NCI-H526 treated with DMSO at 0.1 percent for 48 hours (cell line): ENCODE data around the gene KCNK4.

Experiments used
- DNase-seq: peaks from one replicate; lab custom pipeline; 2025; lab: John Stamatoyannopoulos, UW

Gene KCNK4

DNA sequence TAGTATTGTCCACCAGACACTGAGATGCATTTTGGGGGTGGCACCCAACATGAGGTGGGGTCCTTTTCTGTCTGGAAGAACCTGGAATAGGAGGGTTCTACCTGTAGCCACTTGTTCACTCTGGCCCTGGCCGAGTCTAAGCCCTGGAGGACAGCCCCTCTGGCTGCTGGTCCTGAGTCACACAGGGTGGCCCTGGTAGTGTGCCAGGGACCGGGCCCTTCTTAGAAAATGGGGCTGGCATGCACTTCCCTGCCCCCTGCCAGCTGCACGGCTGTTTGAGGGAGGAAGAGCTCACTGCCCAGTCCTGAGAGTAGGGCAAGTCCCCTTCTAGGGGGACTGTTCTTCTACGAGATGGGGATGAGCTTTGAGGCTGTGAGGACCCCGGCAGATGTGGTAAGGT is 37.6 kb upstream of the KCNK4 start:
- DNase-seq = no peak

DNA sequence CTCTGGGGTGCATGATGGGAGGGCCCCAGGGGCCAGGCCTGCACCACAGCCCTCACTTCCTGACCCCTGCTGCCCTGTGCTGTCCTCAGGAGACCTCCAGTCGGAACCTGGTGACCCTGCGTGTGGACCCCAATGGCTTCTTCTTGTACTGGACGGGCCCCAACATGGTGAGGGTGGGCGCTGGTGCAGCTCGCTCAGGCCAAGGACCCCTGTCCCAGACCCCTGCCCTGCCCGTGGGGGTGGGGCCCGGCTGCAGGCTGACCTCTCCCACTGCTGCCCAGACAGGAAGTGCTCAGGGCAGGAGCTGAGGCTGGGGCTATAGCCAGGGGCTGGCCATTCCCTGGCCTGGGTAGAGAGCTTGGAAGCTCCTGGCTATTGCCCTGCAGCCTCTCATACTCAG is 36.8 kb upstream of the KCNK4 start:
- DNase-seq = no peak

DNA sequence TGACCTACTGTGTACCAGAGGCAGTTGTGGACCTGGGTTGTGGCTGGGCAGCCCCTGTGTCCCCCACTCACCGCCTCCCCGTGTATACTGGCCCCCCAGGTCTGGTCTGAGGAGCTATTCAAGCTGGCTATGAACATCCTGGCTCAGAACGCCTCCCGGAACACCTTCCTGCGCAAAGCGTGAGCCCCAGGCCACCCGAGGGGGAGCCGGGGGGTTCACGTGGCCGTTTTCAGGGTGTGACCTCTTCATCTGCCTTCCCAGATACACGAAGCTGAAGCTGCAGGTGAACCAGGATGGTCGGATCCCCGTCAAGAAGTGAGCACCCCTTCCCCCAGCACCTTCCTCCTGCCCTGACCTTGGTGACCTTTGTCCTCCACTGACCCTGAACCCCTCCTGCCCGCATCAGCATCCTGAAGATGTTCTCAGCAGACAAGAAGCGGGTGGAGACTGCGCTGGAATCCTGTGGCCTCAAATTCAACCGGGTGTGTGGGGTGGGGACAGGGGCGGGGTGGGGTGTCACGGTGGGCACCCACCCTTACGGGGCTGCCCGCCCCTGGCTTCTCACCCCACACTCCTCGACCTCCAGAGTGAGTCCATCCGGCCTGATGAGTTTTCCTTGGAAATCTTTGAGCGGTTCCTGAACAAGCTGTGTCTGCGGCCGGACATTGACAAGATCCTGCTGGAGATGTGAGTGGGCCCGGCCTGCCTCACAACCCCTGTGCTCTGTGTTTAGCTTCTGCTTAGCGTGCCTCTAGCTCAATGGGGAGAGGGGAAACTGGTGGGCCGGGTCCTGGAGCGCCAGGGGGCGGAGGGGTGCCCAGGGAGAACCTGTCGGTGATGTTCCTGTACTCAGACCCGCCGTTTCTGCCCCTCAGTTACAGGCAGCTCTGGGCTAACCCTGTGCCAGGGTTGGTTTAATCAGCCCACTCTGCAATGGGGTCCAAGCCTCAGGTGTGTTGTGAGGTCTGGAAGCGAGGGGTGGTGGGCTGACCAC is 35.7 kb upstream of the KCNK4 start:
- DNase-seq = no peak

DNA sequence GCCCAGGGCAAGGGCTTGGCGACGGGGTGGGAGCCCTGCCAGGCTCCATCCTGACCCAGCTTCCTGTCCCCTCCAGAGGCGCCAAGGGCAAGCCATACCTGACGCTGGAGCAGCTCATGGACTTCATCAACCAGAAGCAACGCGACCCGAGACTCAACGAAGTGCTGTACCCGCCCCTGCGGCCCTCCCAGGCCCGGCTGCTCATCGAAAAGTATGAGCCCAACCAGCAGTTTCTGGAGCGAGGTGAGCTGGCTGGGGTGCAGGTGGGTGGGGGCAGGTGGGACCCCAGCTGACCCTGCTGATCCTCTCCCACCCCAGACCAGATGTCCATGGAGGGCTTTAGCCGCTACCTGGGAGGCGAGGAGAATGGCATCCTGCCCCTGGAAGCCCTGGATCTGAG is 34.8 kb upstream of the KCNK4 start:
- DNase-seq = no peak

DNA sequence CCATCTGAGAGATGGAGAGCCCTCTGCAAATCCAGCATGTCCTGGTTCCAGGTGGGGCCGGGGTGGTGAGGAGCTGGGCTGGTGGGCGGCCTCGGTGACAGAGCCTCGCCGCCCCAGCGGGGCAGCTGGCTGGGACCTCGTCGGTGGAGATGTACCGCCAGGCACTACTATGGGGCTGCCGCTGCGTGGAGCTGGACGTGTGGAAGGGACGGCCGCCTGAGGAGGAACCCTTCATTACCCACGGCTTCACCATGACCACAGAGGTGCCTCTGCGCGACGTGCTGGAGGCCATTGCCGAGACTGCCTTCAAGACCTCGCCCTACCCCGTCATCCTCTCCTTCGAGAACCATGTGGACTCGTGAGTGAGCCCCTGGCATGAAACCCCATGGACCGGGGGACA is 32.7 kb upstream of the KCNK4 start:
- DNase-seq = no peak

DNA sequence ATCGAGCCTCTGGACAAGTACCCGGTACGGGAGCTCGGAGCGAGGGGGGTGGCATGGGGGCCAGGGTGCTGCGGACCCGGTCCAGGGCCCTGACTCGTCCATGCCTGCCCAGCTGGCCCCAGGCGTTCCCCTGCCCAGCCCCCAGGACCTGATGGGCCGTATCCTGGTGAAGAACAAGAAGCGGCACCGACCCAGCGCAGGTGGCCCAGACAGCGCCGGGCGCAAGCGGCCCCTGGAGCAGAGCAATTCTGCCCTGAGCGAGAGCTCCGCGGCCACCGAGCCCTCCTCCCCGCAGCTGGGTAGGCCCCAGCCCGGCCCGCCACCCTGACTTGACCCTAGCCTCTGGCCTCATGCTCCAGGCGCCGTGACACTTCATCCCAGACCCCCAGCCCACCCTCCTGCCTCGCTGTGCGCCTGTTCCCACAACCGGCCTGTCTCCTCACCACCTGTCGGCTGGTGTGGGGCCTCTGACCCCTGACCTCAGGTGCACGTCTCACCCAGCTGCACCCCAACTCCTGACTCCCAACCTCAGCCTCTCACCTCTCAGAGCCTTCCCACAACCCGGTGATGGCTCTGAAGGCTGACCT is 32.1 kb upstream of the KCNK4 start:
- no peak for DNase-seq

DNA sequence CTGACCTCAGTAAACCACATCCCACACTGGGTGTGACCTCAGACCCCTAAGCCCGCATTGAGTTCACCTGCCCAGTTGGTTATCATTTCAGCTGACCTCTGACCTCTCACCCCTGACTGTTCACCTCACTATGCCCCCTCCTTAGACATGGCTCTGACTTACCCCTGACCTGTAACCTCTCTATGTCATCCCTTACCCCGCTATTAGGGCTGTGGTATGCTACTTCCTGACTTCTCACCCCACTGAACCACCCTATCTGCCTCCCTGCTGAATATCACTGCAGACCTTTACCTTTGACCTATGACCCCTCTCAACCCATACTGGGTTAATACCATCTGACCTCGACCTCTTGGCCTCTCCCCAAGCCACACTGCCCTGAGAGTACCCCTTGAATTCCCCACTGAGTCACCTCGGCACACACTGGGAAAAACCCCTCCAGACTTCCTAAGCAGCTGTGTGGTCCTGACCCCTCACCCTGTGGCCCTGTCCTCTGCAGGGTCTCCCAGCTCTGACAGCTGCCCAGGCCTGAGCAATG is 31.5 kb upstream of the KCNK4 start:
- DNase-seq = no peak

DNA sequence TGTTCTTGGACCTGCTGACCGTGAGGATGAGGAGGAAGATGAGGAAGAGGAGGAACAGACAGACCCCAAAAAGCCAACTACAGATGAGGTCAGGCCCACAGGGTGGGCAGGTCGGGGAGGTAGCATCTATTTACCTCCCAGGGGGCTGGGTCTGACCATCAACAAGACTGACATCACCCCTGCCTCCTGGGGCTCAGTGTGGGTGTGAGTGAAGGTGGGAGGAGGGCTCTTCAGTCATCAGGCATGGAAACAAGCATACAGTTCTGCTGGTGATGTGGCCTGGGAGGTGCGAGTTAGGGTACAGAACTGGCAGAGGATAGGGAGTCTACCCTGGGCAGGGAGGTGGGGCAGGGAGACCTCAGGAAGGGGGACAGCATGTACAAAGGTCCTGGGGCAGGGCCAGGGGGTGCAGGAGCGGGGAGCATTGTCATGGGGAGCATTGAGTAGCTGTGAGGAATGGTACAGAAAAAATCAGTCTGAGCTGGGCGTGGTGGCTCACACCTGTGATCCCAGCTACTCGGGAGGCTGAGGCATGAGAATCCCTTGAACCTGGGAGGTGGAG is 30.9 kb upstream of the KCNK4 start:
- DNase-seq = no peak

DNA sequence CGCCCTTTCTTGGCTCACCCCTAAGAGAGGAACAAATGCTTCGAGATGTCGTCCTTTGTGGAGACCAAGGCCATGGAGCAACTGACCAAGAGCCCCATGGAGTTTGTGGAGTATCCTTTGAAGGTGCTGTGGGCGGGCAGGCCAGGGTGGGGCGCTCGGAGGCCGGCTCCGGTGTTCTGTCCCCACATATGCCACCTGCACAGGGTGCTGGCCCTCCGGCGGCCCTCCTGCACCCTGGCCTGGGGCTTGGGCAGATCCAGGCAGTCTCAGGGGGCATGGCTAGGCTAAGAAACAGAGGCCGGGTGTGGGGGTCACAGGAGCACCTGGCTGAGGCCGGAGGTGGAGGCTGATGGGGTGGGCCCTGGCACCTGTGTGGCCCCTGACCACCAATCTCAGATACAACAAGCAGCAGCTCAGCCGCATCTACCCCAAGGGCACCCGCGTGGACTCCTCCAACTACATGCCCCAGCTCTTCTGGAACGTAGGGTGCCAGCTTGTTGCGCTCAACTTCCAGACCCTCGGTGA is 29.5 kb upstream of the KCNK4 start:
- DNase-seq = no peak

DNA sequence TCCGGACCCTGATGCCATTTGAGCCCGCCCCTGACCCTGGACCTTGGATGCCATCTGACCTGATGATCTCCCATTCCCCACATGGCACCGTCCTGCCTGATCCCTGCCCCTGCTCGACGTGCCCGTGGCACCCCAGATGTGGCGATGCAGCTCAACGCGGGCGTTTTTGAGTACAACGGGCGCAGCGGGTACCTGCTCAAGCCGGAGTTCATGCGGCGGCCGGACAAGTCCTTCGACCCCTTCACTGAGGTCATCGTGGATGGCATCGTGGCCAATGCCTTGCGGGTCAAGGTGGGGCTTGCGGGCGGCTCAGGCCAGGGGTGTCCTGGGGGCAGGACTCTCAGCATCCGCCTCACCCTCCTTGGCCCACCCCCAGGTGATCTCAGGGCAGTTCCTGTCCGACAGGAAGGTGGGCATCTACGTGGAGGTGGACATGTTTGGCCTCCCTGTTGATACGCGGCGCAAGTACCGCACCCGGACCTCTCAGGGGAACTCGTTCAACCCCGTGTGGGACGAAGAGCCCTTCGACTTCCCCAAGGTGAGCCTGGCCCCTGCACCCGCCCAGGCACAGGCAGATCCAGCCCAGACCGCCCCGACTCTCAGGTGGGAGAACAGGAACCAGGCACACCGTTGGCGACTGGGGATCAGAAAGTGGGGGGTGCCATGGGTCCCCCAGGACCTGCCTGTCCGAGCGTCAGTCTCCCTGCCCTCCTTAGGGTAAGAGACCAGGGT is 28.7 kb upstream of the KCNK4 start:
- no peak for DNase-seq

DNA sequence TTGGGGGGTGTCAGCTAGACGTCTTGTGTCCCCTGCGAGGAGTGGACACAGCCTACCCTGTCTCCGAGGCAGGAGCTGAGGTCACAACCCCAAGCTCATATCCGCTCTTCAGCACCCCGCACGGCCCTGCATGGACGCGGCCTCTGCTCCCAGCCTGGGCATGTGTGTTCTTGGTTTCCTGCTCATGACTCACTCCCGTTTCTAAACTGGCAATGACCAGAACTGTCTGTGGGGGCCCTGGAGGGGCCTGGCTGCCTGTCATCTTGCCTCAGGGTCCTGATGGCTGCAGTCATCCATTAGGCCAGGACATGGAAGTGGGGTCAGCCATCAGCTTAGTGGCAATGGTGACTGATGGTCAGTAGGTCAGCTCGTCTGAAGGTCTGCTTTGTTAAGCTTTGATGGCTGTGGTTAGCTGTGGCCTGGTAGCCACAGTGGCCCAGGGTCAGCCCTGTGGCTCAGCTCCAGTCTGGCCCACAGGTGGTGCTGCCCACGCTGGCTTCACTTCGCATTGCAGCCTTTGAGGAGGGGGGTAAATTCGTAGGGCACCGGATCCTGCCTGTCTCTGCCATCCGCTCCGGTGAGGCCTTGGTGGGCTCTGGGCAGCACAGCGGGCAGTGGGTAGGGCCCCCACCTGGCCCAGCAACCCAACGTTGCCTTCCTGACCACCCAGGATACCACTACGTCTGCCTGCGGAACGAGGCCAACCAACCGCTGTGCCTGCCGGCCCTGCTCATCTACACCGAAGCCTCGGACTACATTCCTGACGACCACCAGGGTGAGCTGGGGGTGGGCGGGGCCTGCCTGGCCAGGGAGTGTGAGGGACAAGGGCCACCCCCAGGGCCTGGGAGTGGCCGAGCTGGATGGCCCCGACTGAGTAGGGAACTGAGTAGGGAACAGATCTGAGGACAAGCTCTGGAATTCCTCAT is 27.8 kb upstream of the KCNK4 start:
- DNase-seq = no peak

DNA sequence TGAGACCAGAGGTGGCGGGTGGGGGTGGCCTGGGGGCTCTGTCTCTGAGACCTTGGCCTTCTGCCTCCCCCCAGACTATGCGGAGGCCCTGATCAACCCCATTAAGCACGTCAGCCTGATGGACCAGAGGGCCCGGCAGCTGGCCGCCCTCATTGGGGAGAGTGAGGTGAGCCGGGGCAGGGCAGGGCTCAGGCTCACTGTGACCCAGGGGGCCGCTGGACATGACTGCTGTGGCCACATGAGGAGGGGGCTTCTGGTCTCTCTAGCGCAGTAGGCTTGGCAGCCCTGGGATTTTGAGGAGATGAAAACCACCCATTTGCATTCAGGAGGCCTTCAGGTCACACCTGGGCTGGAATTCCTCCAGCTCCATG is 27.2 kb upstream of the KCNK4 start:
- no peak for DNase-seq

DNA sequence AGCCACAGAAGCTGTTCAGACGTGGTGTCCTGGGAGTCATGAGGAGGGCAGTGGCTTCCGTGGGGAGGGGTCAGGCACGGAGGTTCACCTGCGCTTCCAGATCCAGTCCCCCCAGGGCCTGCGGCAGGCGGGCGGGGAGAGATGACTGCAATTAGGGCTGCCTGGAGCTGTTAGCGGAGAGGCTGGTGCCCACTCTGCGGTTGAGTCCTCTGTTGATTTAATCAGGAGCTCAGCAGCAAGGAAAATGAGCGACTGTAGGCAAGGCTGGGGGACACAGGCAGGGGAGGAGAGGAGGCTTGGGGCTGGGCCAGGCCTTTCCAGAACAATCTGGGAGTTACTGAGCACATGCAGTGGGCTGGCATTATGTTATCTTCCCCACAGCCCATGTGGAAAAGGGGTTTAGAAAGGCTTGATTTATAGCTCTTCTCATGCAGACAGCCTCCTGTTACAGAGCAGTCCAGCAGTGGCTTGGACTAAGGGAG is 26.7 kb upstream of the KCNK4 start:
- DNase-seq = peak; percentile 77

DNA sequence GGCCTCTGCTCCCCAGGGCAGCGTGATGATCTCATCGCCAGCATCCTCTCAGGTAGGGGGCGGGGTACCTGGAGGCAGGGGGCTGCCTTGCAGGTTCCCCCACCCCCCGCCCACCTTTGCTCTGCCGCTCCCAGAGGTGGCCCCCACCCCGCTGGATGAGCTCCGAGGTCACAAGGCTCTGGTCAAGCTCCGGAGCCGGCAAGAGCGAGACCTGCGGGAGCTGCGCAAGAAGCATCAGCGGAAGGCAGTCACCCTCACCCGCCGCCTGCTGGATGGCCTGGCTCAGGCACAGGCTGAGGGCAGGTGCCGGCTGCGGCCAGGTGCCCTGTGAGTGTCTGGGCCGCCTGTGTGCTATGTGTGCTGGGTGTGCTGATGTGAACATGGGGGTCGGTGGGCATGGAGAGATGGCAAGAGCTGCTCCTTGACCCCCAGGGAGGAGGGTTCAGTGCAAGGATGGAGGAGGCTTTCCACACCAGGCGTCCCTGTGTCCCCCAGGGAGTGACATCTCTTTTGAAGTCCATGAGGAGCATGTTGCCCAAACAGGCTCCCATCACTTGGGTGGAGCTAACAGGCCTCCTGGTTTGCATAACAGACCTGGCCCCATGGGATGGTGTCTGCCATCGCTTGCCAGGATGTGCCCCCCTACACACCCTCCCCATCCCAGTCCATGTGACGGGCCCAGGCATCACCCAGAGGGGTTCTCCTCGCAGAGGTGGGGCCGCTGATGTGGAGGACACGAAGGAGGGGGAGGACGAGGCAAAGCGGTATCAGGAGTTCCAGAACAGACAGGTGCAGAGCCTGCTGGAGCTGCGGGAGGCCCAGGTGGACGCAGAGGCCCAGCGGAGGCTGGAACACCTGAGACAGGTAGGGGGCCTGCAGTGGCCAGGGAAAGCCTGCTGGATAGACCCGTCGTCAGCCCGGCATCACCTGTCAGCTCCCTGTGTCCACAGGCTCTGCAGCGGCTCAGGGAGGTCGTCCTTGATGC is 25.6 kb upstream of the KCNK4 start:
- DNase-seq = peak; percentile 94

DNA sequence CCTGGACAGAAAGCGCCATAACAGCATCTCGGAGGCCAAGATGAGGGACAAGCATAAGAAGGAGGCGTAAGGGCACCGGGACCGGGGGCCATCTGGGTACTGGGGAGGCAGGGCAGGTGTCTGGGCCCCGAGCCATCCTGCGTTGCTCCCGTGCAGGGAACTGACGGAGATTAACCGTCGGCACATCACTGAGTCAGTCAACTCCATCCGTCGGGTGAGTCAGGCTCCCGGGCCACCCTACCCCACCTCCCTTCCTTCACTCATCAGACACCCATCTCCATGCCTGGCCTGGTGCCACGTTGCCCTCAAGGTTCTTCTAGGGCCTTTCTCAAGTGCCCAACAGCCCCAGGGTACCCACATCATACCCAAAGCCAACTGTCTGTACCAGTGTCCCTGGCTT is 24.8 kb upstream of the KCNK4 start:
- no peak for DNase-seq

DNA sequence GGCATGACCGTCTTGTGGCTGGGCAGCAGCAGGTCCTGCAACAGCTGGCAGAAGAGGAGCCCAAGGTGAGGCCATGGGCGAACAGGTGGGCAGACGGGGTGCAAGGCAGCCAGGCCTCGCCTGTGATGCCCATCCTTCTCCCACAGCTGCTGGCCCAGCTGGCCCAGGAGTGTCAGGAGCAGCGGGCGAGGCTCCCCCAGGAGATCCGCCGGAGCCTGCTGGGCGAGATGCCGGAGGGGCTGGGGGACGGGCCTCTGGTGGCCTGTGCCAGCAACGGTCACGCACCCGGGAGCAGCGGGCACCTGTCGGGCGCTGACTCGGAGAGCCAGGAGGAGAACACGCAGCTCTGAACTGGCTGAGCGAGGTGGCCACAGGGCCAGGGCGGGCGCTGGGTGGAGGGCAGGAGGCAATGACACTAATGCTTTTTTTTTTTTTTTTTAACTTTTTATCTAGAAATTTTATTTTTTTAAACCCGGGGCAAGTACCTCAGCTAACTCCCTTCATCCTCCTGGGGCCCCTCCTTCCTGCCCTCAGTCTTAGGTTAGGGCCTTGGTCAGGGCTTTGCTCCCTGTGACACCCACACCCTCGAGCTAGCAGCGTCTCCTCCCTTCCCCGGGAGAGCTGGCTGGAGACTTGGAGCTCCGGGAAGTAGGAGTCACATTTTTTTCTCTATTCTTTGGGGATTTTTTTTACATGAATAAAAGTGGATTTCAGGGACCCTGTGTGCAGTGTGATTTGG is 23.7 kb upstream of the KCNK4 start:
- no peak for DNase-seq

DNA sequence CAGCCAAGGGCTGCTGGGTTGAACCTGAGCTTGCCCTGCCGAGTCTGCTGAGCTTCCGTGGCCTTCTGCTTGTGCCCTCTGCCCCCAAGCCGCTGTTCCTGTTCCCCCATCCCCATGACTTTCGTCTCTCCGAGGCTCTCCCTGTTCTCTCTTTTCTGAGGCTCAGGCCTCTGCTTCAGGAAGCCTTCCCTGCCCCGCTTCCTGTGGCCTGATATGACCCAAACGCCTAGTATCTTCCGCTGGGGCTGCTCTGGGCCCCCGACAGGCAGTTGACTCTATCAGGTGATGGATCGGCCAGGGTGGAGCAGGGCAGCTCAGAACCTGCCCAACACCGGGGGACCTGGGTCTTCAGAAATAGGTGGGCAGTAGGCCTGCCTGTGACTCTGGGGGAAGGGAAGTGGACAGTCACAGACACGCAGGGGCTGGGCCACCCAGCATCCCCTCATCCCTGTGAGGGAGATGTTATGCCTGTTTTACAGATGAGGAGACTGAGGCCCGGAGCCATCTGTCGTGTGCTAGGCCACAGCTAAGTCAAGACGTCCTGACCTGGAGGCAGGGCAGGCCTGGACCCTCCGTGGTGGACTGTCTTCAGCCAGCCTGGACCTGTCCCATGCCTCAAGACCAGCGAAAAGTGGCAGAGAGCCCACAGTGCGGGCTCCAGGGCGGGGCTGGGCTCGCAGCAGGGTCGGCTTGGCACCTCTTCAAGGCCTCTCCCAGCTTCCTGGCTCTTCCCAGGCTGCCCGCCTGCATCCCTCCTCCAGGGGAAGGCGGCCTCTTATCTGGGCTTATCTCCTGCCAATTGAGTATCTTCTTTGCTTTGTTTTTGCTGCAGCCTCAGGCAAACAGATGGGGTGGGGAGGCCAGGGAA is 22.8 kb upstream of the KCNK4 start:
- DNase-seq = no peak
